Inflammatory macrophage treated with lipopolysaccharide for 4 hours (primary cell): ENCODE results near the gene TRMT11.
"Not testable (repeated sequence)": the region's sequence is repeated elsewhere in the genome, so short reads cannot be mapped to it uniquely, and the experiment has no call there.

ENCODE experiments used
- DNase-seq: peaks from one replicate; pipeline ENCODE4 v3.0.0-alpha.2; 2020

The TRMT11 gene

DNA sequence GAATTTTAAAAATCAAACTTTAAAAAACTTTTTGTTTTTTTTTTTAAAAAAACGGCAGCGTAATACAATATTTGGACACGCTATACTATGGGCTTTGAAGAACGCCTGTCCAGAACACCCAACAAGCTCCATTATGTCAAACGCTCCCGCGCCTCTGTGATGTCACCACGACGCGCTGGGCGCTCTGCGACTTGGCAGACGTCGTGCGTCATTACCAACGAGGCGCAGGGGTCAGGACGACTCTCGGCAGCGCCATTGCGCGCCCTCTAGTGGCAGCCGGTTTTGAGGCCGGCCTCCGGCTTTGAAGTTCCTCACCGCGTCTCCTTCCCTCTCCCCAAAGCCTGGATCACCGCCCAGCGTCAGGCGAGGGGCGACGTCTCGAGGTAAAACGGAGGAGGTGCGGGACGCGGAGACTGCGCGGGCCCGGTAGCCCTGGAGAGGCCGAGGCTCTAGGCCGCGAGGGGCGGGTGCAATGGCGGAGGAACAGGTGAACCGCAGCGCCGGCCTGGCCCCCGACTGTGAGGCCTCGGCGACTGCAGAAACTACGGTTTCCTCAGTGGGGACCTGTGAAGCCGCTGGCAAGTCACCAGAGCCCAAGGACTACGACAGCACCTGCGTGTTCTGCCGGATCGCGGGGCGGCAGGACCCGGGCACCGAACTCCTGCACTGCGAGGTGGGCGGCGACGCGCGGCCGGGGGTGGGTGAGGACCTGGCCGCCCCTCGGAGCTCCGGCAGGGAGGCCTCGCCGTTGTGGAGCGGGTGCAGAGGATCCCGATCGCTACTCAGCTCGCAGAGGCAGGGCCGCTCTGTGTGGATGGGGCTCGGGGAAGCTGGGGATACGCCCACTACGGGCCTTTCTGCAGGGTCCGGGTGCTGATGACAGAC, 29.6 kb upstream of the TRMT11 start, which contains the start of gene HINT3:
Gene HINT3, plus strand, starts transcription at position 265 of the 885 bp plus-strand sequence. Its CDS starts 208 bp downstream, at position 473.
- peak; percentile 99 for DNase-seq

DNA sequence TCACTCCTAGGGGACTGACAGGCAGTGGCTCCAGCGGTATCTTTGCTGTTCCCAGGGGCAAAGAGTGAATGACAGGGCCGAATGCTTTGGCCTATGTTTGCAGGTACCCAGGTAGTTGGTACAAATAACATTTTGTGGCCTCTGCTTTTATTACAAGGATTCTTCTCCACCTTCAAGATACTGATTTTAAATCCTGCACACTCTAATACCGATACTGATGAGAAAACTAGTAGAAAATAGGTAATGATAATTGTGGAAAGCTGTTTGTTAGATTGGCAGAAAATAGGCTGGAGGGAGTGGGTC, 29.0 kb upstream of the TRMT11 start:
- DNase-seq: no peak

GRCh38 chr6:125957845-125958244, 28.5 kb upstream of the TRMT11 start:
- peak; percentile 93 for DNase-seq

DNA sequence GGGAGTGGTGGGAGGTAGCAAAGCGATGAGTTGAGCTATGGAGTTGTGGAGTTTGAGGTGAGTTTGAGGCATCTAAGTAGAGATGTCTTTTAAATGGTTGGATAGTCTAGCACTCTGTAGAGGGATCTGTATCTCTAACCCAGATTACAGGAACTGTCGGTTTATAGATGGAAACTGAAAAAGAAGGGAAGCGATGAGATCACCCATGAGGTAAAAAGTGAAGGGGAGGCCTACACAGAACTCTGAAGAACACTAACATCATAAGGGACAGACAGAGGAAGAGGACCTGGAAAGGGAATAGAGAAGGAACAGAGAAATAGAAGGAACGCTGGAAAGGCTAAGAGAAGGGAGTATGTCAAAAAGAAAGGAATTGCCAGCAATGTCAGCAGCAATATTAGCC, 27.3 kb upstream of the TRMT11 start:
- peak; percentile 78 for DNase-seq

GRCh38 chr6:125961117-125961516, 25.2 kb upstream of the TRMT11 start:
- DNase-seq: no peak

GRCh38 chr6:125962900-125963497, 23.3 kb upstream of the TRMT11 start:
- no peak for DNase-seq

DNA sequence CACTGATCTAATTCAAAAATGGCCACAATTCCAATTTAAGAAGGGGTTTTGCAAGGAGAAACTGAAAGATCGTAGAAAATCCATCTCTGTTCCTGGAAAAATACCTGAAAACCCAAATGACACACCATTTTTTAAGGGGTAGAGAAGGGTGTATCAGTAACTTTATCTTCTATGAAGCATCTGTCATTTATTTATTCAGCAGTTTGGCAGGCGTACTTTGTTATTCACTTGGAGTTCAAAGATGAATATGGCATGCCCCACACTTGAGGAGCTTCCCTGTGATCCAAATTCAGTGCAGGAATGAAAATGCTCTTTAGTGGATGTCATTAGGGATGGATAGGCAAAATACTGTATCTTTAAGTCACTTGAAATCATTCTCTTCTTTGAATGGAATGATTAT, 22.5 kb upstream of the TRMT11 start:
- DNase-seq: no peak

GRCh38 chr6:125966569-125966968, 19.8 kb upstream of the TRMT11 start:
- no peak for DNase-seq

- DNase-seq: no peak
Measured at GRCh38 chr6:125968493-125968892, 17.8 kb upstream of the TRMT11 start.

GRCh38 chr6:125970760-125971159, 15.6 kb upstream of the TRMT11 start:
- DNase-seq: no peak

- not testable (repeated sequence) for DNase-seq
Measured at GRCh38 chr6:125972478-125972877, 13.9 kb upstream of the TRMT11 start.

- peak; percentile 78 for DNase-seq
Measured at GRCh38 chr6:125974214-125974866, 12.0 kb upstream of the TRMT11 start.

- DNase-seq: no peak
Measured at GRCh38 chr6:125979101-125979500, 7.2 kb upstream of the TRMT11 start.

GRCh38 chr6:125981571-125982185, 4.7 kb upstream of the TRMT11 start:
- DNase-seq: peak; percentile 28

DNA sequence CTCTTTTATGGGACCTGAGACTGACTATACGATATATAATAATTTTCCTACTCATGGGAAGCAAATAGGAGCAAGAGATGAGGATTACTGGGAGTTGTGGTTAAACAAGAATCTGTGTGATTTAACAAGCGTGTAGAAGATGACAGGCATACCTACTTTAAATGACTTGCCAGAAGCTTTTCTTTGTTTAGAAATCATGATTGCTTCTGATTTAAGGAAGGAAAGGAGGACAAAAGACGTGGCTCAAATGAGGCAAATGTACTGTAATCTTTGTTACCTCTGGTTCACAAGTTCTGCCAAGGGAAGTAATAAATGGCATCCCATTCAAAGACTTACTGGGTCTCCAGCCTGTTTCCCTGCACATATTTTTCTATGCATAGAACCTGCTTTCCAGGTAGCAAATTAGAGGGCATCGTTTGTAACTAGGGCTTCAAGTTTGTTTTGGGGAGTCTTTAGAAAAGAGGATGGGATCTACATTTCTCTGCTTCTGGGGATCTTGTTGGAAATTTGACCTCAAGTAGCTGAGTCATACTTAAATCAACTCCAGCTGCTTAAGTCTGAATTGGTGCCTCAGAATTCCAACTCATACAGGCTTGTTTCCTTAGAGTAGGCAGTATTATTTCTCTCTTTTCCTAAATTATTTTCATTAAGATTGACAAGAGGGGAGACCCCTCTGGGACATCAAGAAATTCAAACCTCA, 2.9 kb upstream of the TRMT11 start:
- no peak for DNase-seq

DNA sequence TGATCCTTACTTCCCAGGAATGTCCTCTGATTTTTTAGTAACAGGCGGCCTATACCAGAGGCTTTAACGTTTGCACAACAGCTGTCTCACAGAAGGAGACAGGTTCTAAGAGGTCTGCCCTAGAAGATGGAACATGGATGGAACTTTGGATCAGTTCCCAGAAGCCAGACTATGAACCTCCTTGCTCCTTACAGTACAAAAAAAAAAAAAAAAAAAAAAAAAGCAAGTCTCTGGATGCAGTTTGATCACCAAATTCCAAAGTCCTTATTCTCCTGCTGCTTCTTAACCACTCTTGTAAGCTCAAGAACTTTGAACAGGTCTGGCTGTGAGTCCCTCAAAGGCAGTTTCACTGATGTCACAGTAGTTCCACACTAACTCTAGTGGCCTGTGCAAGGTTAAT, 2.0 kb upstream of the TRMT11 start:
- DNase-seq: no peak

- no peak for DNase-seq
Measured at GRCh38 chr6:125985522-125985921, 818 bp upstream of the TRMT11 start.

DNA sequence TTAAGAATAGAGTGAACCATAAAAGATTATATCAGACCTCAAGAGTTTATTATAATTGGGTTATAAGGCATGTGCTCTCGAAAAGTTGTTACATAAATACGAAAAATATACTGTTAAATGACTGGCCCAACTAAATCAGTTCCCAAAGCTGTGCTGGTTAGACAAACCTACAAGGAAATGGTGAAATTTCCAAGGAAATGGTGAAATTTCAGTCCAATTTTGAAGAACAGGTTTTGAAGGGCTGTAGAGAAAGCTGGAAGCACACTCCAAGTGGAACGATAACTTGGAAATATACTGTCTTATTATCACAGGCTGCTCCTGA, 400 bp upstream of the TRMT11 start:
- DNase-seq: no peak

GRCh38 chr6:125987026-125987617, 782 bp downstream of the TRMT11 start:
- no peak for DNase-seq

- DNase-seq: no peak
Measured at GRCh38 chr6:125988280-125988679, 1.9 kb downstream of the TRMT11 start.

- DNase-seq: no peak
Measured at GRCh38 chr6:125989631-125990030, 3.3 kb downstream of the TRMT11 start.

DNA sequence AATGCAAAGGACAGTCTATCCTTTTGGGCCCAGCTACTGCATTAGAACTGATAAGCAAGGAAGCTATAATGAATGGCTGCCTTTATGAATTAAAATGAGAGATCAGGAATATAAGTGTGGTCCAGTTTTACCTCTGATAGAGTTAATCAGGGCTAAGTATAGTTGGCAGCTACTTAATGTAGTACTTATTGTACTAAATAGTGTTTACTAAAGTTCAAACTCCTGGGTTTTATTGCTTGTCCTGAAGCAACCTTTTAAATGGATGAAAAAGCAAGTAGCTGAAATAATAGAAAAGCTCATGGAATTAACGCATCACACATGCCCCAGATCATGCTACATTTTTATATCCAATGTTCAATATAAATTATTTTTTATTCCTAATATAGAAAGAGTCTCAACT, 5.3 kb downstream of the TRMT11 start:
- DNase-seq: no peak
